Right forelimb (tissue), 1 donor: ENCODE results near the gene GJB3.
"Not testable (repeated sequence)": the region's sequence is repeated elsewhere in the genome, so short reads cannot be mapped to it uniquely, and the experiment has no call there.

Experiments
- DNase-seq: peaks from one replicate; pipeline ENCODE4 v3.0.0-alpha.2; 2018

Gene GJB3

DNA sequence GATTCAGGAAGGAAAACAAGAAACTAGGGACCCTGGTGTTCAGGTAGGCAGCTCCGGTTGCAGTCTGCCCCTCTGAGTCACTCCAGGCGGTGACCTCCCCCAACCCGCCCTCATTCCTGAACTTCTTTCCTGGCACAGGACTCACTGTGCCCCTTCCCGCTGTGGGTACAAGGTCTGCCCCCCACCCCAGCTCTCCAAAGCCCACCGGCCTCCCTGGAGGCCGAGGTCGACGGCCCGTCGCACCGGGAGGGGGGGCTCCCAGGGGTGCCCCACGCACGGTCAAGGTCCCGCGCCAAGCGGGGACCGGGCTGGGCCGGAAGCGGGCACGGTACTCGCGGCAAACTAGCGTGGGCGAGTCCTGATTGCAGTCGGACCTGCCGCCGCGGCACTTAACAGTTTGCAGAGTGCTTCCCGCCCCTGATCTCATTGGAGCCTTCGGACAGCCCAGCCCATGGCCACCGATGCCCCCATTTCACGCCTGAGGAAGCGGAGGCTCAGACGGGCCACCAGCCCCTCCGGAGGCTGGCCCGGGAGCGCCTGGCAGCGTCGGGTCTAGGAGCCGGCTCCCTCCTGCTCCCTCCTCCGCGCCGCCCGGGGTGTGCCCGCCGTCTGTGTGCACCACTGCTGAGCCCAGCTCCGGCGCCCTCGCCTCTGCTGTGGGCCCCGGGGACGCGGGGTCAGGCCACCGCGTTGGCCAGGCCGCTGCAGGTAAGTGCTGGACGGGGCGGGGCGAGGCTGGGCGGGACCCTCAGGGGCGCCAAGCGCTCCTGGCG lies at the start of gene GJB3:
GJB3 (plus strand) TSS at position 144 of the 773 bp plus-strand sequence. CDS start 3,549 bp downstream, outside the sequence.
- DNase-seq: peak; percentile 41

DNA sequence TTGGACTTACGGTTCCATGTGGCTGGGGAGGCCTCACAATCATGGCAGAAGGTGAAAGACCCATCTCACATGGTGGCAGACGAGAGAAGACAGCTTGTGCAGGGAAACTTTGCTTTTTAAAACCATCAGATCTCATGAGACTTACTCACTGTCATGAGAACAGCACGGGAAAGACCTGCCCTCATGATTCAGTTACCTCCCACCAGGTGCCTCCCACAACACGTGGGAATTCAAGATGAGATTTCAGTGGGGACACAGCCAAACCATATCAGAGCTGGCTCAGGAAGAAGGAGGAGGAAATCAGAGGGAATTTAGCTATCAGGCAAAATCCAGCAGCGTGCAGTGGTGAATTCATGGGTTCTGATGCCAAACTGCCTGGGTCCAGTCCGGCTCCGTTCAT lies 48.2 kb upstream of the GJB3 start:
- not testable (repeated sequence) for DNase-seq

DNA sequence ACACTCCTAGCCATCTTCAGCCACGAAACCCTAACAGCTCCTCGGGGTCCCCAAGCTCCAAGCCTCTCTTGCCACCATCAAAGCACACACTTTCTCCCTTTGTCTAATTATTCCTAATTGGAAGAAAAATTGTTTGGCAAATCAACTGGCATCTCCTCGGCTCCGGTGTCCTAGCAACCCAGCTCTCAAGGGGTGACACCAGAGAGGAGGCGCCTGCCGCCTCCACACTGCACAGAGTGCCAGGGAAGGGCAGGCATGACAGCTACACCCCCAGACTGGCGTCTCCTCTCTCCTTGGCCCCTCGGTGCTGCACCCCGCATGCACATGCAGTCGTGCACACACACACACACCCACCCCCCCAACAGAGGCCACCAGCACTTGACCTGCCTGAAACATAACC lies 44.3 kb upstream of the GJB3 start:
- no peak for DNase-seq

DNA sequence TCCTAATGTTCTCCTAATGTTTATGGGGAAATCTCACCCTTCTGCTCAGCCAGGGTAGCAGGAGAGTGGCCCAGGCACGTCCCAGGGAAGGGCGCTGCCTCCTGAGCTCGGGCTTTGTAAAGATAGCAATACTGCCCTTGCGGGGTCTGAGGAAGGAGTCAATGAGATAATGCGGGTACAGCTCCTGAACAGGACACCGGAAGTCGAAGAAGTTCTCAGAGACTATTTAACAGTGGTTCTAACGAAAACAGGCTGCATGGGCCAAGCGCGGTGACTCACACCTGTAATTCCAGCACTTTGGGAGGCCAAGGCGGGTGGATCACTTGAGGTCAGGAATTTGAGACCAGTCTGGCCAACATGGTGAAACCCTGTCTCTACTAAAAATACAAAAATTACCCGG lies 43.8 kb upstream of the GJB3 start:
- not testable (repeated sequence) for DNase-seq

DNA sequence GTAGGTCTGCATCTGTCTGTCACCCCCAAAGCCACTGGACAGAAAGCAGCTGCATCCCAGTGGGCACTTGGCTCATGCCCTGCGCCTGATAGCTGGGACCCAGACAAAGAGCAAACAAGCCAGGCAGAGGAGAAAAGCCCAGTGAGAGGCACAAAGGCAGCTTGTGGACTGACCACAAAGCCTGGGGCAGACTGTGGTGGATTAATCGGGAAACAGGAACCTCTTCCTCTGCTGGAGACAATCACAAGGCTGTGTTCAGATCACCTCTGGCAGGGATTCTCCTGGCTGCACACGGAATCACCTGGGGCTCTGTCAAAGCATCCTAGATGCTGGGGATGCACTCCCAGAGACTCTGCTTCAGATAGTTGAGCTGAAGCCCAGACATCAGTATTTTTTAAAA lies 41.4 kb upstream of the GJB3 start:
- no peak for DNase-seq

DNA sequence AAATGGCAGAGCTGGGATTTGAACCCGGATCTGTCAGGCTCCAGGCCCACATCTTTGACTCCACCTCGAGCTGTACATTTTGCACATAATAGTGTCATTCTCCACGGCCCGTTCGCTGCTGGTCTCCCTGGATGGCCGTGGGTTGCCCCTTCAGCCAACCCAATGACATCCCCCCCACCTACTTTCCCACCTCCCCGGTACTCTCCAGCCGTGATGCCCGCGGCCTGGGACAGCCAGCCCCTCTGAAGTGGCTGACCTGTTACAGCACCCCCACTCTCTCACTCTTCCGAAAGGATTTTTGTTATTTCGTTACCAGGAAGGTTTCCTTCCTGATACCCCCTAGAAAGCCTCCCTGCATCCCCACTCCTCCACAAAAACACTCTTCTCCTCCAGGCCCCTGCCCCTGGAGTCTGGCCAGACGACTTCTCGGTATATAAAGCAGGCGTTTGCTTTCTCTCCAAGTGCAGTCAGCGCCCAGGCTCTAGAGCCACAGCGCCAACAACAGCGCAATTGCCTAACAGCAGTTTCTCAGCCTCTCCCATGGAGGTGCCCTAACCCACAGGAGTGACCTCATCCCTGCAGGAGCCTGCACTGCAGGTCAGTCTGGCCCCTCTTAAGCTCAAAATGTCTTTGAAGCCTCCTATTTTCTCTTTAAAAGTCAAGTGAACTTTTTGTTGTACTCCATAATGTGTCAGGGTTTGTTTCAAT lies 40.7 kb upstream of the GJB3 start:
- DNase-seq: no peak

DNA sequence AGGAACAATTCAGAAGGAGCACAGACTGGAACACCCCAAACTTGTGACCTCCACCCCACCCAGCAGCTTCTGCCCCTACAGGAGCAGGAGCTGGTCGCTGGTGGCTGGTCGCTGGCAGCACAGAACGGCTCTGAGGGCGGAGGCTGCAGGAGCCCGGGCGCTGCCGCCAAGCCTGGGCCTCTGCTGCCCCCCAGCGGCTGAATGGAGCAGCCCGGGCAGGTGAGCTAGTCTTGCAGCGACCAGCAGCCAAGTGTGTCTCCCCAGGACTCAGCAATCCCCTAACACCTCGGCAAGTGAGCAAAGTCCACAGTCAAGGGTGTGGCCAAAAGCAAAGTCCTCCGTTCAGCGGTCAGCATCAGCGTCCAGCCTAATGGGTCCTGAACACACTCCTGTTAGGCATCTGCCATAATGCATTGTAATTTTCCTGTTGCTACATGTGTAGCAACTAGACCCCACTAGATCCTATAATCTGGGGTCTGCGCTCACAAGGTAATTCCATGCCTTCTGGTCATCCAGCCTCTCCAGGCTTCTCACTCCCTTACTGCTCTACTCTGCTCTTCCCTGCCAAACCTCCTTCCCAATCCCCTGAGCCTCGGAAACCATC lies 38.2 kb upstream of the GJB3 start:
- DNase-seq: peak; percentile 83

DNA sequence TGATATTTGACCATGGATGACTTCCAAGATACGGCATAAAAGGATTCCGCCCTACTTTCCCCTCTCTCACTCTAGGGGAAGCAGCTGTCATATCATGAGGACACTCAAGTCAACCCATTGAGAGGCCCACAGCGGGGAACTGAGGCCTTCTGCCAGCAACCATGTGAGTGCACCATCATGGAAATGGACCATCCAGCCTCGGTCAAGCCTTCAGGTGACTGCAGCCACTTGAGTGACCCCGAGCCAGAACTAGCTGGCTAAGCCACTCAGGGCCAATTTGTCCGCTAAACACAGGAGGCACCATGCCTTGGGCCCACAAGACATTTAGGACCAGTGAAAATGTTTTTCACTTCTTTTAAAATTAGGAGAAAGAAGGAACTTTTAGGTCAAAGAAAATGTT lies 37.2 kb upstream of the GJB3 start:
- DNase-seq: no peak

DNA sequence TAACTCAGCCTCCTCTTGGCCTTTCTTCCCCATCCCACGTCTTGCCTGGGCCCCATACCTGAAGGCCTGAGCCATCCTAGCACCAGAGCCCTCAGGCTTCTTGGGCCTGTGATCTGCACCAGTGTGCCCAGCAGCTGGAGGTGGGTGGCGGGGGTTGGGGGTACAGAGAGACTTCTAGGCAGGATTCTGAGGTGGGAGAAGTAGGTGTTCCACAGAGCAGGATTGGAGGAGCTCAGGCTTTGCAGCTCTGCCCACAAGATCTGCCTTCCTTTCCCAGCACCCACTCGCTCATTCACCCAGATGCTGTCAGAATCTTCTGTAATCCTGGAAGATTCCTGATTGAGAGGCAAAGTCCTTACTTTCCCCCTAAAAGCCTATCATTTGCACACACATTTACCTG lies 36.2 kb upstream of the GJB3 start:
- DNase-seq: no peak

DNA sequence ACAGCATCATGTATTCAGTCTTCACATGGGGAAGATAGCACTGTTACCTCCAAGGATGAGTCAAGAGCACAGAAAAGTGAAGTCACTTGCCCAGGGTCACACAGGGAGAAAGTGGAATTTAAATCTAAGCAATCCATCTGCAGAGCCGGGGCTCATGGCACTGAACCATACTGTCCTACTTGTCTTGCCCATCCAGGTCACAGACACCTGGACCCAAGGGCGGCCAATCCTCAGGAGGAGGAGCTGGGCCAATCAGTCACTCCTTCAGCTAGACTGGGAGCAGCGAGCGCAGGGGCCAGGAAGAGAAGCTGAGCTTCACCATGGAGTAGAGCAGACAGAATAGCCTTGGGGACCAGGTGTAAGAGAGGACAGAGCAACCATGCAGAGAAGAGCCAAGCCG lies 35.3 kb upstream of the GJB3 start:
- no peak for DNase-seq

DNA sequence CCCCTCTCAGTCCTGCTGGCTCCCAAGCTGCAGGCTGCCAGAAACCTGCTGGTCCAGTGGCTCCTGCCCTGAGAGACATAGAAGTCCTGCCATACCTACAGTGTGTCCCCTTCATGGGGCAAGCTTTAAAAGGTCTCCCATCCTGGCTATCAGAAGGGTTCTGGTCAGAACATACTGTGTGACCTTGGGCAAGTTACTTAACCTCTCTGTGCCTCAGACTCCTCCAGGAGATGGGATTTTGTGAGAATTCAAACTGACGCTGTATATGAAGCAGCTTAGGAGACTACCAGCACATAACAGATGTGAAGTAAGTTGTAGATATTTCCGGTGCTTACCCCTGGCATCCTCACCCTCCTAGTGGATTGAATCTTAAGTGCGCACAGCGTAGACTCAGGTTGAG lies 34.9 kb upstream of the GJB3 start:
- DNase-seq: no peak

DNA sequence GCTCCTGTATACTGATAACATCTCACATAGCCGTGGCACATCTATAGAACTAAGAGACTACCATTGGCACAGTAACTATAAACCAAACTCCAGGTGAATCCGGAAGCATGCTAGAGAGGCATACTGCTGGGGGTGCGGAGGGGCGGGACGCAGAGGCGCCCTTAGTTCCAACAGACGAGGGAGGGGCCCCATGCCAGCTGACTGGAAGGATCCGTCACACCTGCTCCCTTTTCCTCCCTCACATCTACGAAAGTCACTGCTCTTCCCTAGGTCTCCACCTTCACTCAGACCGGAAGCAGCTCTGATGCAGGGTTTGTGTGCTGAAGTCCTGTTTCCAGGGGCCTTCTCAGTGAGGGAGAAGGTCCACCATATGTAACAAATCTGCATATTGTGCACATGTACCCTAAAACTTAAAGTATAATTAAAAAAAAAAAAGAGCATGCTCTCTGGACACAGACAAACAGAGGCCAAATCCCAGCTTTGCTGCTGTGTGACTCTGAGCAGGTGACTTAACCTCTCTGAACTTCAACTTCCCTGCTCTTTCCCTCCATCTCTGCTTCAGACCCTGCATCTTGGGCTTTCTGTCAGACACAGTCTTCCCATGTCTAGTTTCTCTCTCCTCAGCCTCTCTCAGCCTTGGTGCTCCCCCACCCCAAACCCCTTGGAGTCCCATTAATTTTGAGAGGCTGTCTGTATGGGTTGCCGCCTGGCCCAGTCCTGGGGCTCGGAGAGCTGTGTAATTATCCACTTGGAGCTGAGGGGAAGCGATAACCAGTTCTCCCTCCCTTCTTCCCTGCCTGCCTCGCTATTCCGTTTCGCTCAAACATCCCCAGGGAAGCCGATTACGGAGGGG lies 34.0 kb upstream of the GJB3 start:
- DNase-seq: no peak

DNA sequence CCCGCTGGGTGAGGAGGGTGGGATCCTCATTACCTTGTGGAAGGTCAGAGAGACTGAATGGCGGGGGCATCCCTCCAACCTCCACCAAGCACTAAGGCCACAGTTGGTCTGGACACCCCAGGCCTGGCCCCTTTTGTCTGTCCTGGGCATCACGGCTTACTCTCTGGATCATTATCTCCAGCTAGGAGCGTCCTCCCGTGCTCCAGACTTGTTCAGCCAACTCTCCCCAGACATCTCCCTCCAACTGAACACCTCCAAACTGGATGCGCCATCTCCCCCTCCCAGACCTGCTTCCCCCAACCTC lies 33.4 kb upstream of the GJB3 start:
- no peak for DNase-seq

DNA sequence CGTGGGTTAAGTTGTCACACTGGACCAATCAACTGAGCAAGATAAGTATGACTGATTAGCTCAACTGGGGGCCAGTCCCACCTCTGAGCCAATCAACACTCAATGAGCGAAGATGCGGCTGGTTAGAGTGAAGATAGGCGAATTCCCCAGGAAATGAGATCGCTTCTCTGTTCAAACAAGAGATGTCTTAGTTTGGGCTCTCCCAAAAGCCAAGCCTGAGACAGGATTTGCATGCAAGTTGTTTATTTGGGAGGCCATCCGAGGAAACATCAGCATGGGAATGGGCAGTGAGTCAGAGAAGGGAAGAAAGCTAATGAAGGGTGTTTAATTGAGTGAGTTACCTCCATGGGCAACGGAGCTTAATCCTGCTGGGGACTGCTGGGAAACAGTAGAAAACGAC lies 31.0 kb upstream of the GJB3 start:
- no peak for DNase-seq

DNA sequence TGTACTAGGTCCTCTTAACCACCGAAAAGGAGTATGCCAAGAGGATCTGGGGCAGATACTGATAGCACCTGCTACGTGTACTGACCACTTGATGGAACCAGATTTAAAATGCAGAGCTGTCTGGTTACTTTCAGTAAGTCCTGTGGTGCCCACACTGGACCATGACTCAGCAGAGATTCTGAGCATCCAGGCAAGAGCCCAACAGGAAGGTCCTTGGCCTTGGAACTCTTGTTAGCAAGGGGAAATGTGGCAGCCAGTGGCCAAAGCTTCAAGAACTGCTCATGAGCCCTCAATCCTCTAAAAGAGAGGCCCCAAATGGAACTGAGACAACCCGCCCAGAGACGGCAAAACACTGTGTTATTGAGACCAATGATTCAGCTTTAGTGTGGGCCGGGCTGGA lies 30.4 kb upstream of the GJB3 start:
- DNase-seq: no peak

DNA sequence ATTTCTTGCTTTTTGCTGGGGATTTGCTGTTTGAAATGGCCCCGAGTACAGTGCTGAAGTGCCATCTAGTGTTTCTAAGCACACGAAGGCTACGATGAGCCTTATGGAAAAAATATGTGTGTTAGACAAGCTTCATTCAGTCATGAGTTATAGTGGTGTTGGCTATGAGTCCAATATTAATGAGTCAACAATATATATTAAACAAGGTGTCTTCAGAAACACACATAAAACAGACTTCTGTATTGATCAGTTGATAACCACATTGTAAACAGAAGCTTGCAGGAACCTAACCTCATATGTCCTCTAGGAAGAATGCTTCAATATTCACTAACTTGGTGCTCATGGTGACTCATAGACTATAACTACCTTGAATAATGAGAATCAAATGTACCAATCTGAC lies 27.9 kb upstream of the GJB3 start:
- no peak for DNase-seq

DNA sequence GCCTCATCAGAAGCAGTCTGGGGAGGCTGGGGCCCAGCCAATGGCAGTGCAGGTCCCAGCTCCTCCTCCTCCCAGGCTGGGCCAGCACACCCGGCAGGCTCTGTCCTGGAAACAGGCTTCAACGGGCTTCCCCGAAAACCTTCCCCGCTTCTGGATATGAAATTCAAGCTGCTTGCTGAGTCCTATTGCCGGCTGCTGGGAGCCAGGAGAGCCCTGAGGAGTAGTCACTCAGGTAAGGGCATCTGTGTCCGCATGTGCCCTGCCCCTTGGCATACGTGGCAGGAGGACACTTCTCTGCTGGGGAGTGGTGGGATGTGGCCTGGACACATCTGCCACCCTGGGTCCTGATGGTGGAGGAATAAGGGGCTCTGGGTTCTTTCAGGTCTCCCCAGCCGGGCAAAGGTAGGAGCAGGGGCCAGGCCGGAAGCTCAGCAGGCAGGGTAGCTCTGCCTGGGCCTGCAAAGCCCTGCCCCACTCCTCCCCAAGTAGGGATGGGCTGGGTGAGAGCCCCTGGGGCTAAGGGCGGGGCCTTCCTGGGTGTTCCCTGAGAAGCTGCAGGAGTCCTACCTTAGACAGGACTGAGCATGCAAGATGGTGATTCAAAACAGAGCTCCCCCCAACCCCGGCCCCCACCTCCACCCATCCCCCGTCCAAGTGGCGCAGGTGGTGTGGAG lies 25.9 kb upstream of the GJB3 start, which contains the start of gene GJB5:
GJB5 (plus strand) TSS at position 84 of the 674 bp plus-strand sequence. CDS start 2,284 bp downstream, outside the sequence.
- no peak for DNase-seq

DNA sequence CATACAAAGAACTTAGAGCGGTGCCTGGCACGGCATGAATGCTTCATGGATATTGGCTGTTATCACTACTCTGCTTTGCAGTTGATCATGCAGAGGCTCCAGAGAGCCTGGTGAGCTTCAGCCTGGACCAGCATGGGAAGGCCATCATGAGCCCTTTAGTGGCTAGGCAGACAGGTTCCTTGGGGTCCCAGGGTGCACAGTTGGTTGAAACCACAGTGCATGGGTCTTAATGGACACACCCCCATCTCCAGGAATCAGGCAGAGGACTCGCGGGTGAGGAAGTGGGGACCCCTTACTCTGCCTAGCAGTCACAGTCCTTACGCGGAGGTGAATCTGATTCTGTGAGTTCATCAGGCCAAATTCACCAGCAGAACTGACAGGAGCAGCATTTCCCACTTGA lies 25.1 kb upstream of the GJB3 start:
- DNase-seq: no peak

DNA sequence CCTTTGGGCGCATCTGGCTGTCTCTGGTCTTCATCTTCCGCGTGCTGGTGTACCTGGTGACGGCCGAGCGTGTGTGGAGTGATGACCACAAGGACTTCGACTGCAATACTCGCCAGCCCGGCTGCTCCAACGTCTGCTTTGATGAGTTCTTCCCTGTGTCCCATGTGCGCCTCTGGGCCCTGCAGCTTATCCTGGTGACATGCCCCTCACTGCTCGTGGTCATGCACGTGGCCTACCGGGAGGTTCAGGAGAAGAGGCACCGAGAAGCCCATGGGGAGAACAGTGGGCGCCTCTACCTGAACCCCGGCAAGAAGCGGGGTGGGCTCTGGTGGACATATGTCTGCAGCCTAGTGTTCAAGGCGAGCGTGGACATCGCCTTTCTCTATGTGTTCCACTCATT lies 23.6 kb upstream of the GJB3 start:
- DNase-seq: no peak

DNA sequence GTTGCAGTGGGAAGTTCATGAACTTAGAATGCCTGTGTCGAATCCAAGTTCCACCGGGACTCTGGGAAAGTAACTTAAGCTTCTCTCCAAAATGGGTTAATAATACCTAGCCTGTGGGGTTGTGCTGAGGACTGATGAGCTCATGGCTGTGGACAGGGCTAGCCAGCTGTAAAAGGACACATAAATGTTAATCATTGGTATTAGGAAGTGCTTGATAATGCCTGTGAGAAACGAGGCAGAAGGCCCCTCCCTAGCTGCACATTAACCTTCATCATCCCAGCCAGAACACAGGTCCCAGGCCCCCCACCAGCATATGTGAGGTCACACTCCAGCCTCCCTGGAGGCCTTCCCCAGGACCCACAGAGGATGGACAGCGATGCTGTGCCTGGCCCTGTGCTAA lies 22.3 kb upstream of the GJB3 start:
- DNase-seq: no peak

DNA sequence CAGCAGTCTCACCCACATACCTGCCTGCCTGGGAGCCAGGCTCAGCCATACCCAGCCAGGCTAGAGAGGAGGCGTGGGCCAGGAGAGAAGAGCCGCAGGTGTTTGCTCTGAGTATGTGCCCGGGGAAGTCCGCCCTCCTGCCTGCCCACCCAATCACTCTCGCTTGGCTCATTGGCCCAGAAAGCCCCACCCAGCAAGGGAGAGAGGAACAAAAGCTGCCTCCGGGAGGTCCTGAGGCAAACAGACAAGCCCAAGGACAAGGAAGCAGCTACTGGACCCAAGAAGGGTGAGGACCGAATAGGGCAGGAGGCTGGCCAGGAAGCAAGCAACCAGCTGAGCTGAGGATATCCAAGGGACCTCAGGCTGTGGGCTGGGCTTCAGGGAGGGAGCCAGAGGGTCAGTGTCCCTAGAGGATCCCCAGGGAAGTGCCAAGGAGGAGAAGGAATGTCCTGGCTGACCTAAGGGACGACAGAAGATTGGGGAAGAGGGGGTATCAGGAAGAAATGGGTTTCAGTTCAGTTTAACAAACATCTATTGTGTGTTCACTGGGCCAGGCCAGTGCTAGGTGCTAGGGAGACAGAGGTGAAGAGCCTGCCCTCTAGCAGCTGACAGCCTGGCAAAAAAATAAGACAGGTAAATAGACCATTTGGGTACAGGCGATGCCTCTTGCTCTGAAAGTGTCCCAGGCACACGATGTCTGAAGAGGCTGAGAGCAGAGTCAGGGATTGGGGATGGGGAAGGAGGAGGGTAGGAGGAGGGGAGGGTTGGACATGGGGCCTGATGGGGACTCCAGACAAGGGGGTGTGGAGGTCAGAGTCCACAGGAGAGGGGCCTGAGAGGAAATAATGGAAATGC lies 21.3 kb upstream of the GJB3 start, which contains the start of gene GJB4:
GJB4 (plus strand) TSS at position 238 of the 855 bp plus-strand sequence. CDS start 1,515 bp downstream, outside the sequence.
- DNase-seq: no peak
